GM18508 (cell line): ENCODE data around the gene PVALEF.

ENCODE experiments used
- ATAC-seq: cut with Tn5 transposase; IDR thresholded peaks from one replicate; pipeline ENCODE4 v1.9.1; 2021; ENCODE audit warnings: moderate number of reproducible peaks; ENCODE audit not compliant: insufficient read depth, unreplicated experiment

PVALEF gene

DNA sequence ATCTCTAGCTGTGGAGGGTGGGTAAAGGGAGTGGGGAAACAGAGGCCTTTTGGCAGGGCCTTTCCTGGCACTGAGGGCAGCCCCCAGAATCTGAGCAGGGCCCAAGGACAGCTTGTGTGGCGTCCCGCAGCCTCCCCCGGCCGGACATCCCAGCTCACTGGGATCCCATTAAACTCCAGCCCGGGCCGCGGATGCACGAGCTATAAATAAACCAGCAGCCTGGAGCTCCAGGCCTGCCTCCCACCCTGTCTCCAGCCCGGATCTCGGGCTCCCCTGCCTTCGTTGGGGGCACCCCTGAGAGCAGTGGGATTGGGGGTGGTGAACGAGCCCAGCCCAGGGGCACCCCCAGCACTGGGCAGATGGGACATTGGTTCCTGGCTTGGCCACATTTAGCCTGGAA lies 14.6 kb downstream of the PVALEF start:
- no peak for ATAC-seq

DNA sequence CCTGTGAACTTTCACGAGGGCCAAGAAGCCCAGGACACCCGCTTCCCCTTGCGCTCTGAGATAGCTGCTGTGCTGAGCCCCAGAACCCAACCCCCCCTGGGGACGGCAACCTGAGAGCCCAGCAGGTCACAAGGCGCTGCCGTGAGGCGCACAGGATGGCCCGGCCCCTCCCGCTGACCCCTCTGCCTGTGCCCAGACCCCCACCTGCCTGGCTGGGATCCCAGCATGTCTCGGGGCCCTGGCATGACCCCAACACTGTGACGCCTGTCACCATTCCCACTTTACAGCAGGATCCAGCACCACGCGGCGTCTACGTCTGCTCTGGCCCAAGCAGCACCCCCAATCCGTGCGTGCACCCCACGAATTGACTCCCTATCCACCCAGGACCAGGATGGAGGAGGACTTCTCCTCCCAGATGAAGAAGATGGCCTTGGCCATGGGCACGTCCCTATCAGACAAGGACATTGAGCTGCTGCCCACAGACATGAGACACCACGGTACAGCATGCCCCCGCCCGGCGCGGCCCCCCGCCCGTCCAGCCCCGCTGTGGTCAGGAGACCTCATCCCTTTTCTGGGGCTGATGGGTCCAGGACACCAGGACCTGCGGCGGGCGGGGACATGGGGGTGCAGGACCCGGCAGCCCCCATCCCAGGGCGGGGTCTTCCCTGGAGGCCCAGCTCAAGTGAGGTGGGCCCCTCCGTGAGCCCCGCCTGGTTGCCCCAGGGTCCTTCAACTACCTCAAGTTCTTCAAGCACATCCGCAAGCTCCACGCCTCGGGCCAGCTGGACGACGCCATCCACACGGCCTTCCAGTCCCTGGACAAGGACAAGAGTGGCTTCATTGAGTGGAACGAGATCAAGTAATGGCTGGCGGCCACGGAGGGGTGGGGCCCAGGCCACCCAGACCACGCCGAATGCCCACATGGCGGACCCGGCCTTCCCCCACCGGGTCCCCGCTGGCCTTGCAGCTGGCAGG lies 15.8 kb downstream of the PVALEF start:
- no peak for ATAC-seq

DNA sequence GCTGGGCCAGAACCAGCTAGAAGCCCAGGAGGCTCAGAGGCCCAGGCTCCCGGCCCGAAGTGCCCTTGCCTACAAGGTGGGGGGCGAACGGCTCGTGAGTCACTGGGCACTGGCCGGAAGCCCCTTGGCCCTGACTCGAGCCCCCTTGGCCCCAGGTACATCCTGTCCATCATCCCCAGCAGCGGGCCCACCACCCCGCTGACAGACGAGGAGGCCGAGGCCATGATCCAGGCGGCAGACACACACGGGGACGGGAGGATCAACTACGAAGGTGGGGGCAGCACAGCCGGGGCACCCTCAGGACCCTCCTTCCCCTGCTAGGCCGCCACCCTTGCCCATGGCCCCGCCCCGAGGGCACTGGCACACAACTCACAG lies 16.5 kb downstream of the PVALEF start:
- no peak for ATAC-seq

DNA sequence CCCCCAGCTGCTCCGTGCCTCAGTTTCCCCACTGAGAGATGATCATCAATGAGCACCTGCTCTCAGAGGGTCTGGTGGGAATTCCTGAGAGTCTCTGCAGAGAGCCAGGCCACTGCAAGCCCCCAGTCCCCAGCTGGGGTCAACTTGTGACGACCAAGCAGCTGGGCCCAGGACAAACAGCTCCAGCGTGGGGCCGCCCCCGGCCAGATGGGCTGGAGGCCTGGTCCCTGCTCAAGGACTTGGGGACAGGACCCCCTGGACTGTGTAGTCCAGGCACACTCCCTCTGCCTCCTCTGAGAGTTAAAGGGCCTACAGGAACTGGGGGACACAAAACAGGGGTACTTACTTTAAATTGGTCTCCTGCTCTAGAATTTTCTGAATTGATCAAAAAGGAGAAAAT lies 17.3 kb downstream of the PVALEF start:
- ATAC-seq: no peak

DNA sequence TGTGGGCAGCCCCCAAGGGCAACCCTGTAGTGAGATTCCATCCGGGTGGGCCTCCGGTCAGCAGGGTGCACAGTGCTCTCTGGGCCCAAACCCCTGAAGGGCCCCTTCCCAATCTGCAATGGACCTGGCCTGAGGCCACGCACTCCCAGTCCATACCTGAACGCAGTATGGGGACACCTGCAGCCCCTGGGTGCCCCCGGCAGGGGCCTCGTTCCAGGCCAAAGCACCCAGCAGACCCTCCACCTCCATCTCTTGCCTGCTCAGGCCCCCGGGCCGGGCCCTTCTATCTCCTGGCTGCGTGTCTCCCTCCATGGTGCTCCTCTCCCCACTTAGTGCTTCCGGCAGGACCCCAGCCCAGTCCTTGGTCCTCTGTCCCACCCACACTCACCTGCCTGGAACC lies 18.0 kb downstream of the PVALEF start:
- ATAC-seq: no peak

DNA sequence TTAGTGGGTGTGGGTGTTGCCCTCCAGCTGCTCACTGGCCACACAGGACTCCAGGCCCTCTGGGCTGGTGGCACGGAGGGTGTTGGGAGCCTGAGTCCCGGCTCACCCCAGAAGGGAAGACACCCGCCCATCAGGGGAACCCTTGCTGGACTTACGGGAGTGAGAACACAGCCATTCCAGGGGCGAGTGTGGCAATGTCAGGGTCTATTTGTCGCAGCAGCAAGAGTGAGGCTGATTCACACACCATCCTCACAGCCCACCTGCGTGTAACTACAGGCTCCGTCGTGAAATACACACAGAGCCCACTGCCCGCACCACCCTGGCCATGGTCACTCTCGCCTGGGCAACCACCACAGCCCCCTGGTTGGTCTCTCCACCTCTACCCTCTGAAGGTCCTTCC lies 18.5 kb downstream of the PVALEF start:
- ATAC-seq: no peak

DNA sequence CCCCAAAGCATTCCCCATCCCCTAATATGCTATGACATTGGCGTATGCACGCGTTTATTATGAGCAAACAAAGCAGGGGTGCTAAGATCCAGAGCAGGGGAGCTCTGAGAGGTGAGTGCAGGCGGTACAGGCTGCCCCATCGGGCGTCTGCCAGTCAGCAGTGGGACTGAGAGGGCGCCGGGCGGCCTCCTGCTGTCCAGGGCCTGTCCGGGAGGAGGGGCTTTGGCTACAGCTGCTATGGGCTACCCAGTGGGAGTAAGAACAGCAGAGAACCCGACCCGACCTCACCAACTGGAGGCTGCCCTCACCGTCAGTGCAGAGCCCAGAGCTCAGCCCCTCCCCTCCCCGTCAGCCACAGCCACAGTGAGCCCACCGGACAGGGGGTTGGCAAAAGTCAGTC lies 19.2 kb downstream of the PVALEF start:
- no peak for ATAC-seq

DNA sequence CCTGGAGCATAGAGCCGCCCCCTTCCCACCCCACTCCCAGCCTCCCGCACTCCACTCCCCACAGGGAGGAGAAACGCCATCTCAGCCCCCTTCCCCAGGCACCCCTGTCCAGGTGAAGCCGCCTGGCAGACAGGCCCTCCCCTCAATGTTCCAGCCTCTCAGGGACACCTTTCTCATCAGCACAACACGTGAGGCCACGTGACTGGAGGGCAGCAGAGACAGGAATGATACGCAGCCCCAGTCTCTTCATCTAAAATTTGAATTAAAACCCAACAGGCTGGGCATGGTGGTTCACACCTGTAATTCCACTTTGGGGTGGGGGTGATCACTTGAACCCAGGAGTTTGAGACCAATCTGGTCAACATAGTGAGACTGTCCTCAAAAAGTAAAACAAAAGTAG lies 20.9 kb downstream of the PVALEF start:
- ATAC-seq: no peak

DNA sequence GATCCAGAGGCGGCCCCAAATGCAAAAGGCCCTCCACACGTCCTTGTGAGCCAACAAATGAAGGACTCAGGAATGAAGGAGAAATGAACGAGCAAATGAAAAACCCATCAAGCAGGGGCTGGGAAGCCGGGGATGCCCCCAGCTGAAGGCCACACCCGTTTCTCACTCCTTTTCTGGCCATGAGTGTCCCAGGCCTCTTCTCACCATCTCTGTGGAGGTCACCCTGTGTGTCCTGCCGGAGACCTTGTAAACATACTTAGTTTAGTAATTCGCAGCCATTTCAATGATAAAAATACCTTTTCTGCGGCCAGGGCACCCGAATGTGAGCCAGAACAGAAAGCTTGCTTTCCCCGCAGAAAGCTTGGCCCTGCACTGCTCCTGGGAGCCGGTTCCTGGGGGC lies 21.8 kb downstream of the PVALEF start:
- ATAC-seq: no peak

DNA sequence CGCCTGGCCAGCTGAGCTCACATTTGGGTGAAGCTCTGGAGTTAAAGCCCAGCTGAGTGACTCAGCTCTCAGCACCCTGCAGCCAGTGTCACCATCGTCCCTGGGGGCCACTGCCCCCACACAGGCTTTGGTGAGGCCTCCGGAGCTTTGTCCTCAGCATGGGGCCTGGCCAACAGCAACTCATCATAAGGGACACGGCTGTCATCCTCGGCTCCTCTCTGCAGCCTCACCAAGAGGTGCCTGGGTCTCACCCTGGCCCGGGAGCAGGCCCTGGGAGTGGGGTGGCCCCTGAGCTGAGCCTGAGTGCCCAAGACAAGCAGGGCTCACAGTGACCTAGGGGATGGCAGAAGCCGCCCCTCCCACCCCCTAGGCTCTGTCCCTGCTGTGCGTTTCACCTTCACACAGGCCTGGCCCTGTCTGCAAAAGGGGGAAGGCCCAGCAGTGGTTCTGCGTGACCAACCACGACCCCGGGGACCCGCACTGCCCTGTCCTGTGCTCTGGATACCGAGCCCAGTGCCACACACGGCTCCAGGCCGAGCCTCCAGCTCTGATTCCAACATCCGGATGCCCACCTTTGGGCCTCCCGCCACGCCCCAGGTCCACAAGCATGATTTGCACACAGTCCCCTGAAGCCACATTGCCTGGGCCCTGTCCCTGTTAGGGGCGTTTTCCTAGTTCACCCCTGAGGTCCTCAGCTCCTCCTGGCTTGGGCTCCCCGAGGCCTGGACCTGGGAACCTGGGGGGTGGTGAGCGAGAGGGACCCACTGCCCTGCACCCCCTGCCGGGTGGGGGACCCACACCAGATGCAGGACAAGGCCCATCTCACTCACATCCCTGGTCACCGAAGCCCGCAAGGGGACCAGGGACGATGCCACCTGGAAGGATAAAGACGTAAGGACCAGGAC lies 22.5 kb downstream of the PVALEF start:
- ATAC-seq: no peak

DNA sequence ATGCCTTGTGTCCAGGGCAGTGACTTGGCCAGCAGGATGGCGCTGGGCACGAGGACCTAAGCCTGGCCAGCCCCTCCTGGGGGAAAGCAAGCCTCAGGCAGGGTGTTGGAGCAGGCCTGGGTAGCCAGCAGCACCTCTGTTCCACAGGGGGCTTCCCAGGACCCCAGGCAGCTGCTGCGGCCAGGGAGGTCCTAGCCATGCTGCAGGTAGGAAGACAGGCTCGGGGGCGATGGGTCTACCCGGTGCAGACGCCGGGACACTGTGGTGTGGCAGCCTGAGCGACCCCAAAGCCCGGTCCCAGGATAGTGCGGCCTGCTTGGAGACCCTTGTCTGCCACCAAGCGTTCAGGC lies 23.2 kb downstream of the PVALEF start:
- ATAC-seq: no peak

DNA sequence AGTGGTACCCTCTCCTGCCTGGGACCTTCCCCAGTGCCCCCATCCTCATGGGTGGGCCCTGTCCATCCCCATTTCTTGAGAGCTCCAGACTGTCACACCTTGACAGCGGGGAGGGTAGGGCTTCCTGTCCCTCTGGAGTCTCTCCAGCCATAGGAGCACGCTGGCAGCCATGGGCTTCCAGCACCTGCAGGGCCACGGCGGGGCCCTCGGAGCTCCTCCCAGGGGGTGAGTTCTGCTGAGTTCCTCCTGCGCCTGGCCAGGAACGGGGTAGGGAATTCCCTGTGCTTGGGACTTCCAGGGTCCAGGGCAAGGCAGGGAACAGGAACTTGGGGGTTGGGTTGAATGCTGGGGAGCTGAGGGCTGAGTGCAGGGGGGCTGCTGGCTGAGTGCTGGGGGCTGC lies 23.7 kb downstream of the PVALEF start:
- ATAC-seq: no peak

DNA sequence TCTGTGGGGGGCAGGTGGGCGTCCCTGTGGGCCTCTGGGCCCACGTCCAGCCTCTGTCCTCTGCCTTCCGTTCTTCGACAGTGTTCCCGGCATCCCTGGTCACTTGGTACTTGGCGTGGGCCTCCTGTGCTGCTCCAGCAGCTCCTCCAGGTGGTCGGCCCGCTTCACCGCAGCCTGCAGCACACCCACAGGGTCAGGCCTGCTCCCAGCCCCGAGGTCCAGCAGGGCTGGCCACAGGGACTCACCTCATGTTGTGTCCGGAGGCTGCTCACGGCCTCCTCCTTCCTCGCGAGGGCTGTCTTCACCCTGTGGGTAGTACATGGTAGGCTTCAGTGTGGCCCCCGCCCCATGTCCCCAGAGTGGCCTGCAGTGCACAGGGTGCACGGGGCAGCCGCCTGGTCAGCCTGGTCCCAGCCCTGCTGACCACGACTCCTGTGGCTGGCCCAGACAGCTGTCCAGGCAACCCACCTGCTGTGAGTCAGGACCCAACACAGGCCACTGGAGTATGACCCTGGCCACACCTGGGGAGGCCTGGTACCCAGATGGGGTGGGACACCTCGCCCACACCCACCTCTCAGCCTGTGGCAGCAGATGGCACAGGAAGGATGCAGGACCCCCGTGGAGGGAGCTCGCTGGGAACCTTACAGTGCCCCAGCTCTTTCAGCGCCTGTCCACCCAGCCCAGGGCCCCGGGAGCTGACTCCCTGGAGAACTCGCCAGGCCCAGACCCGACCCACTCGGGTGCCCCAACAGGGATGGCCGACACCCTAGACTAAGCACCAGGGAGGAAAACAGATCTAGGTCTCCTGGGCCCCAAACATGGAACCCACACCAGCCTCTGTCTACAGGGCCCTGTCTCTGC lies 24.6 kb downstream of the PVALEF start:
- no peak for ATAC-seq

DNA sequence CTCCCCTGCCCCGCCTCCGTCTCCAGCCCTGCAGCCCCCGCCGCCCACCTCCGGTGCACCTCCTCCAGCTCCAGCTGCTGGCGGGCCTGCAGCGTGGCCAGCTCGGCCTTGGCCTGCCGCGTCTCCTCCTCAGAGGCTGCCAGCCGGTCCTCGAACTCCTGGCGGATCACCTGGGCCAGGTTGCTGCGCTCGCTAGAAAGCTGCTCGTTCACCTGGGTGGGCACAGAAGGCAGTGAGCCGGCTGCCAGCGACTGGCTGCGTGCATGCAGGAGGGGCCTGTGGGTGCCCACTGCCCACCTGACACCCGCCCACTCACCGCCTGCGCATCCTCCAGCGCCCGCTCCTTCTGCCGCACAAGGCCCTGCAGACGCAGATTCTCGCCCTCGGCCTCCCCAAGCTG lies 25.3 kb downstream of the PVALEF start:
- ATAC-seq: no peak

DNA sequence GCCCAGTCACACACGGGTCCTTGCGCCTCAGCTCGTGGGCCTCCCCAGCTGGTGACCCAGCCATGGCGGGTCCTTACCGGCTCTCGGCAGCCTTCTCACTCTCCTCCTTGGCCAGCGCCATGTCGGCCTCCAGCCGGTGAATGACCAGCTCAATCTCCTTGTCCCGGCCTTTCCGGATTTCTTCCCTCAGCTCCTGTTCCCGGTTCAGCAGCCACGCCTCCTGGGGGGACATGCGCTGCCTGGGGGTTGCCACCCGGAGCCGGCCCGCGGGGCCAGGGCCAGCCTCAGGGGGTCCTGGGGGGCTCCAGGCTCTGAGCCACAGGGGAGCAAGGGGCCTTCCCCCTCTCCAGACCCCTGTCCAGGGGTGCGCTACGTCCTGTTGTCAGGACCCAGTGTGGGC lies 25.8 kb downstream of the PVALEF start:
- no peak for ATAC-seq

DNA sequence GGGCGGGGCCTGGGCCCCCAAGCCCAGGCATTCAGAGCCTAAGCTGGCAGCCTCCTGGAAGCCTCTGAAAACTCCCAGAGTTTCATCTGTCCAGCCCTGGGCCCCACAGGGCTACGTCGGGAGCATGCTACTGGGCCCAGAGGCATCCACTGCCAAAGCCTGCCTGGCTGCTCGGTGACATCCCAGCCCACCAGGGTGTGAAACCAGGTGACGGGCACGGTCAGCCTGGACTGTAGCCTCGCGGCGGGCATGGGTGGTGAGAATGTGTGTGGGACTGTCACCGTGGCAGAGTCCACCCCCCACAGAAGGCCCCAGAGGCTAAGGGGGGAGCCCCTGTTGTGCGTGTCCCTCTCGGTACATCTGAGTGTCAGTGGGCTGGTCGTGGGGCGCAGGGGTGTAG lies 26.3 kb downstream of the PVALEF start:
- ATAC-seq: no peak

DNA sequence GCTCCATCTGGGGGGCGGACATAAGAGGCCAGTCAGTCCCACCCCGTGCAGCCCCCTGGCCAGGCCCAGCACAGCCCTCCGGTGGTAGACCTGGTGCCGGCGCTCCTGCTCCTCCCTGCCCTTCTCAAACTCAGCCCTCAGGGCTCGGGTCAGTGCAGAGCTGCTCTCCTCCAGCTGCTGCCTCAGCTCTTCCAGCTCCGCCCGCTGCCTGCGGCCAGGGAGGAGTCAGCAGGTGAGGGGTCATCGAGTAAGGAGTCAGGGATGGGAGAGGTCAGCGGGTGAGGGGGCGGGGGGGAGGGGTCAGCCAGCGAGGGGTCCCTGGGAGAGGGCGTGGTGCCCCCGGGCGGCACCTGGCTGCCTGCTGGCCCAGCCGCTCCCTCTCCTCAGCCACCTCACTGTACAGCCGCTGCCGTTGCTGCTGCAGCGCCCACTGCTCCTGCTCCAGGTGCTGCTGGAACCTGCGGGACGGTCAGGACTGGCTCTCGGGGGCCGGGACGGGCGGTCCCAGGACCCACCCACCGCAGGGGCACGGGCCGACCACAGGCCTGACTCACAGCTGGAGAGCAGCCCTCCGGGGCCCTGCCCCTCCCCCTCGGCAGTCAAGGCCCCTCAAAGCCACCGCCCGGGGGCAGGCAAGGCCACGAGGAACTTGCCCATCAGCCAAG lies 27.2 kb downstream of the PVALEF start:
- ATAC-seq: no peak

DNA sequence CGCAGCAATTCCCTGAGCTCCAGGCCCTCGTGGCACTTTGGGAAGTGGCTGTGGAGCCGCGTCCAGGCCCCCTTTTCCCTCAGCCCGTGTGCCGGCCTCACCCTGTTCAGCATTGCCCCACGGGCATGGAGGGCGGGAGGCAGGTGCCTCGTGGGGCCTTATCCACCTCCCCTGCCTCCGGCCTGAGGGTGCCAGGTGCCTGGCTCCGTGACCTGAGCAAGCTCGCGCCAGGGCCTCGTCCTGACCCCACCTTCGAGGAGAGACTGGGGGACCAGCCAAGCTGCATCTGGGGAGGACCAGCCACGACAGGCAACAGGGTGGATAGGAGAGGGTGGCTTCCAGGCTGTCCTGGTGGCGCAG lies 27.7 kb downstream of the PVALEF start:
- ATAC-seq: no peak

DNA sequence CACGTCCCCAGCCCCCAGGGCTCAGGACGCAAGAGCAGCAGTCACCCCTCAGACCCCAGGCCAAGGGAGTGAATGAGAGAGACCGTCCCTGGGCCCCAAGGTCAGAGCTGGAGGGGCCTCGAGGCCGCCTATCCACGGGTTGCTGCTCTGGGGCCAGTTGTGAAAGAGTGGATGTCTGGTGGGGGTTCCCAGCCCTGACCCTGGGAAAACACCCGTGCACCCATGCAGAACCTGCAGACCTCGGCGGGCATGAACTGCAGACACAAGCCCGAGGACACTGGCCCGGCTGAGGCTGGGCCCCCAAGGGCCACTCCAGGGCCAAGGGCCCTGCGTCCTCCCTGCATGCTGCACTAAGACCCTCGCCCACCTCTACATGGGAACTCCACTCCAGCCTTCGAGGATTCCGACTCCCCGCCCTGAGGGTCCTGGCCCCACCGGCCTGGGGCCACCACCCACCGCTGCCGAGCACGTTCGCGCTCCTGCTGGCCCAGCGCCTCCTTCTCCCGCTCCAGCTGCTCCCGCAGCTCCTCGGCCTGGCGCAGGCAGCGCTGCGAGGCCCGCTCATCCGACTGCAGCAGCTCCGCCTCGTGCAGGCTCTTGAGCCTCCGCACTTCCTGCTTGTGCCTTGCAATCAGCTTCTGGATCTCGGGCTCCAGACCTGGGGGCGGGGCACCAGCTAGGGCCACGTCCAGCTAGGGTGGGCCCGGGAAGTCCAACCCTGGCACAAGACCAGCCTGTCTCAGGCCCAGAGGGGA lies 28.3 kb downstream of the PVALEF start:
- no peak for ATAC-seq
